GM19193 (cell line): ENCODE data around the gene VAX1.

Source experiments
- POLR2A ChIP-seq: IDR thresholded peaks from 4 replicates; pipeline ENCODE4 v1.6.1; 2011; ENCODE audit not compliant: insufficient read depth, insufficient read length; ENCODE audit errors: extremely low read depth

The VAX1 gene

DNA sequence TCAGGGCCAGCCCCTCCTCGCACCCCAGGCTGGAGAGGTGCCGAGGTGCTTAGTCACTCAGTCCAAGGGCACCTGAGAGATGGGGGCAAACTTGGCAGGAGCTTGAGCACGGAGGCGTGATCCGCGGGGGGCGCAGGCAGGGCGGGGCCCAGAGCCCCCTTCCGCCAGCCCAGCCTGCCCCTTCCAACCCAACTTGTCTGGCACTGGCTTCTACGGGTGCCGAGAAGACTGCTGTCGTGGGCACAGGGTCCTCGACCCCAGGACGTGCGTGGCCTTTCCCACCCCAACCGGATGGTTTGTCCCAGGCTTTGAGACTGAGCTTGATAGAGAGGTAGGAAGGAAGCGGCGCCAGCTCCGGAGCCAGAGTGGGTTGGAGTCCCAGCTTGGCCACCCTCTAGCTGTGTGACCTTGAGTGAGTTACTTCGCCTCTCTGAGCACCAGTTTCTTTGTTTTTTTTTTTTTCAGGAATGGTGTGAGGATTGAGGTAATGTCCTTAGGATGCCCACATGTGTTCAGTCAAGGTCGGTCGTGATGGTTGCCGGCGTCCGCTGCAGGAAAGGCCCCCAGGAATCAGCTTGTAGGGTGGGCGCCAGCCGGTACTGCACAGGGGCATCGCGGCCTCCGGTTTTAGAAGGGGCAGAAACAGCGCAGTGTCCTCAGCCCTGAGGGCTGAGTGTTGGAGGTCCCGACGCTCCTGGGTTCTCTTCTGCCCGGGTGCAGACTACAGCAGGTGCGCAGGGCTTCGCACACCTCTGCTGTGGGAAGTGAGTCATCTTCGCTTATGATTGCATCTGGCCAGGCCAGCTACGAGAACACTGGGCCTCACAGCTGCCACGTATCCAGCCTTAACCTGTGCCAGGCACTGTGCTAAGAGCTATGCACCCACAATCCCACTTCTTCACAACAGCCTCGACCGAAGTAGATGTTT lies 28.6 kb upstream of the VAX1 start:
- TF ChIP-seq POLR2A = no peak

DNA sequence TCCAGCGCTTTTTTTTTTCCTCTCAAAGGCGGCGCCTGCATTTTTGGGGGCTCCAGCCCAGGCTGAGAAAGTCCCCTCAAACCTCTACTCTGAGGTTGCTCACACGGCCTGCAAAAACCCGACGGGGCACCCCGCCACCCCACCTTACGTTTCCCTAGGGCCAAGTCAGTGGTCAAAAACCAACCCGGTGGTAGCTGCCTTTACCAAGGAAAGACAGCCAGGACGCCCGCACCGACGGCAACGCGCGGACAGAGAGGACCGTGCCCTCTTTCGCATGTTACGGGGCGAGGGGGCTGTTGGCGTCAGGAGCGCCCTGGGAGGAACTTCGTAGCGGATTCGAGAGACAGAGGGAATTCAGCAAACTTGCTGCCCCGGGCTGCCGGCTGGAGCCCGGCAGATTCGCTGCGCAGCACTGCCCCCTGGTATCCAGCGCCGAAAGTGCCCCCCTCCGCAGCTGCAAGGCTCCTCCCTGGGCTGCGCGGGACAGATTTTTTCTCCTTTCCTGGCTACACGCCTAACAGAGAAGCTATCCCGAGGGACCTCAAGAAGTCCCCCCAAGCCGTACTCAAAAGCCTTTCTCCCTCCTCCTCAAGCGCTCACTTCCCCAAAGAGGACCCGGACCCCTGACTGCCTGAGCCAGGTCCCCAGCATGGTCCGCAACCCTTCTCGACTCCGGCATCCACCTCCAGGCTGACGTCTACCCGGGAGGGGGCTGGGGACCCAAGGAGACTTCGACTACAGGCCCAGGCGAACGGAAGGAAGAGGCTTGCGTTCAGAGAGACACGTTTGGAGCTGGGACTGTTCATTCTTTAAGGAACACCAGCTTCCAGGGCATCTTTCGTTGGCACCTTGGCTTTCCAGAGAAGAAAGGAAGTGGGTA lies 27.7 kb upstream of the VAX1 start:
- no peak for TF ChIP-seq POLR2A

DNA sequence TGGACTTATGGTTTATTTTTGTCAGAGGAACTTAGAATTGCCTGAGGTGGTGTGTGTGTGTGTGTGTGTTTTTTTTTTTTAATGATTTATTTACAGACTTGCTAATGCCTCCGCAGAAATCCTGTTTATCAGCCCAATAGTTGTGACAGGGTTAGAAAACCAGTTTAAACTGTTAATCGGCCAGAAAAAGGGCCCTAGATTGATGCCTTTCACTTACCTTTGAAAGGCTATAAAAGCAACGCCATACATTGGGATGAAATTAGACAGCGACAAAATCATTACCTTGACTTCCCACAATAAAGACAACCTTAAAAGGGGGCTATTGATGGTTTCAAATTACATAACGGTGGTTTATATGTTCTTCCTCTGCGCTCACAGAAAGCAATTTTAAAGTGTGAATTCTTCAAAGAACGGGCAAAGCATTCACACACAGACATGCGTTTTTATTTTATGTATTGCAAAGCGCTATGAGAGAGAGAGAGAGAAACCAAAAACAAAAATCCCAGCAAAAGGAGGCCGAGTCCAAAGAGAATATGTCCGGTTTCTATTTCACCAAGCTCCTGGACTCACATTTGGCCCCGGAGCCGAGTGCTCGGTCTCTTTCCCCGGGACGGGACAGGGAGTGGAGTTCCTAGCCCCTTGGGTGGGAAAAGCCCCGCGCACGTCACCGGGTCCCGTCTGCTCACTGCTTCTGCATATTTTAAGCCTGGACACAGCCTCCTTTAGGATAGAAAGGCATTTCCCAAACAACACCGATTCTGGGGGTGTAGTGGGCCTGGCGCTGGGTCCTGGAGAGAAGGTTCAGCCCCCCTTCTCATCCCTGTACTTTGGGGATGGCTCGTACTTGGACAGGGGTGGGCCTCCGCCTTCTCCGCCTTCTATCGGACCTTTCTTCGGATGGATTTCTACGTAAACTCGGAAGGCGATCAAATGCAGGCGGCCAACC lies 26.8 kb upstream of the VAX1 start:
- TF ChIP-seq POLR2A = no peak

DNA sequence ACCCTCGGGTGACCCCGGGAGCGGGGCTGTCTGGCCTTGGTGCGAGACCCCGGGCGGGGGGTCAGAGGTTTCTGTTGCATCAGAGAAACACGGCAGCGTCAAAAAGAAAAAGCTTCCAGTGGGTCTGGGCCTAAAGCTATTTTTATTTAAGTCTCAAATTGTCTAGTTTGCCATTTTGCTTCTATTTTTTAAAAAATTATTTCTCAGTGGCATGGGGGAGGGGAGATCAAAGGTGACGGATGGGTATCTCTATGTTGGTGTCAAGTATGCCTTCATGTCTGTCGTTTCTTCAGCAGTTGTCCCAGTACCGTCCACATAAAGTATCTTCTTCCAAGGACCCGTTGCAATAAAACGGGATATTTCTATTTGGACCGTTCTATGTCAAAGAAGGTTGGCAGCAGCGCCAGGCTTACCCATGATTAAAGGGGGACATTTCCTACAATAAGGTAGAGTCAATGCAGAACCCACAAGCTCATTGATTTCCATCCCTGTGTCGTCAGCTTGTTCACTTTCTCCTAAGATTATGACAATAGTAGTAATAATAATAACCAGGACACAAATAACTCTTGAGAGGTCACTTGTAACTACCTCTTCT lies 26.0 kb upstream of the VAX1 start:
- TF ChIP-seq POLR2A = no peak

DNA sequence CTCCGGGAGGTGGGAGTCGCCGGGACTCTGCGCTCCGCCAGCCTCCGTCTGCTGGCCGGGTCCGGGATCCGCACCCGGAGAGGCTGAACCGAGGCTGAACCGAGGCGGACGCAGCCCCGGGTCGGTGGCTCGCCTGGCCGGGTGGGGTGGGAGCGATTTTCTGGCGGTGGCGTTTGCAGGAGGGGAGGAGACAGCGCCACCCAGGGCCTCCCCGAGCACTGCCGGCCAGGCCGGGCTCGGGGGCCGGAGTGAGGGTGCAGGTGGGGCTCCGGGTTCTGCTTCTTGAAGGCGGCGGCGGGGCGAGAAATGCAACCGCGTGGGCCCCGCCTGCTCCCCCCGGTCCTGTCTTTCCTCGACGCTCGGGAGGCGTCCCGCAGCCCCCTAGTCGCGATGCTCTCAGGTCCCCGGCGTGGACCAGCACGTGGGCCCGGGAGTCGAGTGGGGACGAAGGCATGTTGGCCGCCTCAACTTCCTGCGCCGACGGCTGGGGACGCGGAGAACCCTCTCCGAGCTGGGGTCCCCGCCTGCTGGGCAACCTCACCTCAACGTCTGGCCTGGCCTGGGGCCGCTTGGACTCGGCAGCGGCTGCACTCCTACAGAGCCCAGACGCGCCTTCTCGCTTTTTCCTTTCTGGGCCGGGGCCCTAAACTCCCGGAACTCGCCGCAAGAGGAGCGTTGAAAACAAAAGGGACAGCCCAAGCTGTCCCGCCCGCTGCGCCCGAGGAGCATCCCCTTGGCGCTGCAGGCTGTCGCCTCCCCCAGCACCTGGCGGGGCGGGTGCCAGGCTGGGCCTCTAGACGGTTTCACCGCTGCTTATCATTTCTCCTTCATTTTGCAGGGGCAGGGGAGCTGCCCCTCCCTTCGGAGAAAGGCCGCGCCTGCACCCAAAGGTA lies 25.2 kb upstream of the VAX1 start:
- TF ChIP-seq POLR2A = no peak

DNA sequence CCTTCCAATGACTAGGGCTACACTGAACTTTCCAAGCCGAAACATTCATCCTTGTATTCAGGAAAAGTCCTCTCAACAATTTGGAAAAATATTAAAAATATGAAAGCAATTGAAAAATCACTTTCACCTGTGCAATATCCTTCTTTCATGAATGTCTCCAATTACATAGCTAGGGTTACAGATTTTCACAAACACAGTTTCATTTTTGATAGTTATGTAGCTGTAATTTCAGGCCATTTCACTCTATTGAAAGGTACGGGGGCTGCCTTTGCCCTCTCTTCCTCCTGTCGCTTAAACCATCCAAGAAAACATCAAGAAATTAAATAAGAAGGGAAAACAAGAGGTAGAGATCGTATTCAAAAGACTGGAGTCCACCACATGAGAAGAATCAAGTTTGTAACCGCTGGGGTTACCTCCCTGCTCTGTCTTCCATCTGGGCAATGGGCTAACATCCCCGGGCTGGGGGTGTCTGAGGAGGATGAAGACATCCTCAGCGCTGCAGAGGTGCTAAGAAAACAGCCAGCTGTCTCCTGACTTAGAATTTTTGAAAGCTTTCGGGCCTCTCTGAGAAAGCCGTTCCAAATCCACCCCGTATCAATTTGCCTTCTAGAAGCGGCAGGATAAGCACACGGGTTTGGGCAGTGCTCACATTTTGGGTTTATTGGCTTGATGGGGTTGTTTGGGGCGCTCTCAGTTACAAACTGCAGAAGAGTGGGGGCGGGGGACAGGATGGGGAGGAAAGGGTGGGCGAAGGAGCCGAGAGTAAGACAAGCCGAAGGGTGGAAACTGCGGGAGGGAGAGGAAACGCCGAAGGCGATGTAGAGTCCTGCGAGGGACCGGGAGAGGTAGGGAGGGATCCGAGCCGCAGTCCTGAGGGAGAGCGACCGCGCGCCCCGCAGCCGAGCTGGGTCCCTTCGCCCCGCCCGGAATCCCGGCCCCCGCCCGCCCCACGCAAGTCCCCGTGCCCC lies 24.3 kb upstream of the VAX1 start:
- TF ChIP-seq POLR2A = no peak

DNA sequence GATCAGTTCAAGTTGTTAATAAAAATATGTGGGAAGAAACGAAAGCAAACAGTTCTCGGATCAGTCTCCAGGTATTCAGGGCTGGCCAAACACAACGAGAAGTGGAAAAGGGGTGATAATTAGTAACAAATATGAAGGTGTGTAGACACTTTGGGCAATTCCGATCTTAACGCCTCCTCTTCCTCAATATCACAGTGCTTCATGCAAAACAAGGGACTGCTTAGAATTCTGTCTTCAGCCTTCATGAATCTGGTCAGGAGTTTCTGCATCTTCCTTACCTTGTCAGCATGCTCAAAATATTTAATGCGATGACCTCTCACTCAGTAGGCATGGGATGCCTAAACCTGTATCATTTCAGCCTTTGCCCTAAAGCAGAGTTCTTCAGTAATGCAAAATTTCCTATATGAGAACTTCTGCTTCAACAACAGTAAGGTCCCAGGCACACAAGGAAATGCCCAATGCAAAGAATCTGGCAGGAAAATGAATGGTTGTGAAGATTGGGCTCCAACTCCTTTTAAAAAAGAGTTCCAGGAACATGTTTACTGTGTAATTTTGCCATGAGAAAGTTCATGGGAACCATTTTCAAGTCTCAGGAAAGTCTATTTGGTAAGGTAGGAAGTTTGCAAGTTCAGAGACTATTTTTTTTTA lies 23.4 kb upstream of the VAX1 start:
- no peak for TF ChIP-seq POLR2A

DNA sequence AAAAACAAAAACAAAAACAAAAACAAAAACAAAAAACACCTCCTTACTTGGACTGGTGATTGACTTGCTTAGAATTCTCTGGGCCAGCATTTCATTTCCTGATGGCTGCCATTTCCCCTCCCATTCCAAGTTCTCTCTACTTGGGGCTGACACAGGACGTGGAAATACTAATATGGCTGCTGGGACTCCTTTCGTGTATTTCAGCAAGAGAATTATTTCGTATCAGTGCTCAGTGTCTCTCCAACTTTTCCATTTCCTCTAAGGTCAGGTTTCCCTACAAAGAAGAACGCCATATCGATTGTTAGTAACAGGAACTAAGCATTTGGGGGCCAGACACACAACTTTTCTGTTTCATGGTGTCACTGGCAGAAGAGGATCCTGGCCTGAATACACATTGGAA lies 22.5 kb upstream of the VAX1 start:
- no peak for TF ChIP-seq POLR2A

DNA sequence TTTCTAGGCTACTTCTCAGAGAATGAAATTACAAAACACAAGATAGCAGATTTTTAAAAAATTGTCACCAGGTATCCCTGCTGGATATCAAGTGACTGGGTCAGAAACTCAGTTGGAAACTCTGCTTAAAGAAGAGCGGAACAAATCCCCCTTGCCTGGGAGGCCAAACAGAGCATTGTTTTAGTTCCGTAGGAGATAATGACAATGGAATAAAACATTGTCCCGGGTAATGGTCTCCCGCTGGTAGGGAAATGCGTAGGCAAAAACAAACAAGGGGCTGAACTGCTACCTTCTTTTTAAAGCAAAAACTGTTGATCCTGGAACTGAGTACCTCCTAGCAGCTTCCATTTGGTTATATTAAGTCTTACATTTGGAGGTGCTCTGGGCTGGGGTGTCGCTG lies 21.3 kb upstream of the VAX1 start:
- TF ChIP-seq POLR2A = no peak

DNA sequence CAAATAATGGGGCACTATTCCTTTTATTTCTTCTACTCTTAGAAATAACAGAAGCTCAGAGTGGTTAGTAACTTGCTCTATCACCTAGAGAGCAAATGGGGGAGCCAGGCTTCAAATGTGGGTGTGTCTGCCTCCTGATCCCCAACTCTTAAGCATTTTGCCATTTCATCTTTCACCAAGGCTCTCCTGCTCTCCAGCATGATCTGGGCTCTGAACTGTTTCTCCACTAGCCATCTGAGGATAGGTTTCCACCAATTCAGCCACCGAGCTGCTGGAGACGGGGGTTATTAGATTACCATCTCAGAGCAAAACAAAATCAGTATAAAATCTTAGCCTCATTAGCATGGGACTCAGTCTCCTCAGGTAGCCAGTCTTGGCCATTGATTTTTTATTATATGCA lies 20.2 kb upstream of the VAX1 start:
- no peak for TF ChIP-seq POLR2A

DNA sequence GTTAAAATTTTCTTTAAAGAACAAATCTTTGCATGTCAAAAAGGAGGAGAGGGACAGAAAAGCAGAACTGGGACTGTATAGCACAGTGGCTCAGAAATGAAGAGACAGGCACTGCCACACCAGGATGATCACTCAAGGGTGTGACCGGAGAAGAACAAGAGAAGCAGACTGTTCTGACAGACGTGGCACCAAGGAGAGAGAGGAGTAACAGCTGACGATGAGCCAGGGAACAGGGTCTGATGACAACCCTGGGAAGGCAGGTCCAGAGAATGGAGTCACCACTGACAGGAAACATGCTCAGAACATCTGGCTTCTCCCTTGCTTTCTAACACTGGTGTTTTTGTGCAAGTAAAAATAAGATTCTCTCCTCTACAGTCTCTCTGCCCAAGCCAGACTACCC lies 14.6 kb upstream of the VAX1 start:
- no peak for TF ChIP-seq POLR2A

DNA sequence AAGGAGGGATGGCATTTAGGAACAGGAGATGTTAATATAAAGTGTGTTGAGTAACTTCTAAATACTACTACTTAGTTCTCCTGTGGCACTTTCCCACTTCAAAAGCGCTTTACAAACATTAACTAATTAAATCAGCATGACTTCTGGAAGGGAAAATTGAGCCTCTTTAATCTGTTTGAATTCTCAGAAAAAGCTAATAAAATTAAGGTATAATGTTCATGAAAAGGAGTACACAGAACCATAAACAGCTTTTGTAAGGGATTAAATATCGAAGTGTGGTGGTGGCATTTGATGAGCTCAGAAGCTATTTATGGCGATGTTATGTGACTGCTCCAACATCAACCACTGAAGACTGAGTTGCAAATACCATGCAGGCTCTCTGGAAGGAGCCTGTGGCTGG lies 10.2 kb upstream of the VAX1 start:
- TF ChIP-seq POLR2A = no peak
